ENCODE measurements around the gene SLC26A6.

SLC26A6 gene

GRCh38 chr3:48635222-48636021 lies at the start of gene SLC26A6:
SLC26A6 (minus strand) TSS chr3:48635461; CDS start chr3:48635393, 68 bp downstream.
- DNase-seq (ENCODE audit: low spot score), result peak; percentile 94

DNA sequence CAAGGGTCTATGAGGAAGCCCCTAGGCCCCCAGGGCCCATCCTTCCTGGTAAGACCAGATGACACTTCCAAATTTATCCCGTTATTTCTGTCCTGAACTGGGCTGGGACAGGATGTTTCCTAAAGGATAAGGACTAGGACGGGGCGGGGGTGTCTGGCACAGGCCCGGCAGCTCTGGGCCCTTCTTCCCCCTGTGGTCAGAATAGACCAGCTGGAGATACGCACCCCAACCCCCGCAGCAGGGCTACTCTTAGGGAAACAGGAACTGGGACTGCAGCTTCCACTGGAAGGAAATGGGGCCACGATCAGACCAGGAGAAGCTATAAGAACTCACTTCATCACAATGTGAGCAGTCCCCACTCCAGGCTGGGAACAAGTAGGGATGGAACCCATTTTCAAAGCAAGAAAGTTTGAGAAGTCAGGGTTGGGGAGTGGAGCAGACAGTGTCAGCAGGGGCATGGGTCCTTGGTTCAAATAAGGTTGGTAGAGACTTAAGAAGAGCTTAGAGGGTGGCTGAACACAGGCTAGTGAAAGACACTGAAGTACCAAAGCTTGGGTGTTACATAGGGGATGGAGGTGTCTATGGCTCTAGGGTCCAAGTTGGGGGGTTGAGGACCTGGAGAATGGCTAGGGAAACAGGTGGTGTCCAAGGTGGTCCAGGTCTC lies 49.4 kb upstream of the SLC26A6 start:
- no peak for DNase-seq (ENCODE audit: low spot score)

DNA sequence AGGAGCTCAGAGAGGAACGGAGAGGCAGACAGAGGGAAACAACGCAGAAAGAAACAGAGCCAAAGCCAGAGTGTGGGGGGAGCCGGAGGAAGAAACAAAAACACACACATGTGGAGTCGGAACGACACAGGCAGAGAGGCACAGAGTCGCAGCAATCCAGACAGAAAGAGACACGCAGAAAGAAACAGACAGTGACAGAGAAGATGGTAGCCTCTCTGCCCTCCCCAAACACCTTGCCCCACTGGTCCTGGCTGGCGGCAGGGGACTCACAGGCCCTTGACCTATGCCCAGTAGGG lies 48.7 kb upstream of the SLC26A6 start:
- no peak for DNase-seq (ENCODE audit: low spot score)

DNA sequence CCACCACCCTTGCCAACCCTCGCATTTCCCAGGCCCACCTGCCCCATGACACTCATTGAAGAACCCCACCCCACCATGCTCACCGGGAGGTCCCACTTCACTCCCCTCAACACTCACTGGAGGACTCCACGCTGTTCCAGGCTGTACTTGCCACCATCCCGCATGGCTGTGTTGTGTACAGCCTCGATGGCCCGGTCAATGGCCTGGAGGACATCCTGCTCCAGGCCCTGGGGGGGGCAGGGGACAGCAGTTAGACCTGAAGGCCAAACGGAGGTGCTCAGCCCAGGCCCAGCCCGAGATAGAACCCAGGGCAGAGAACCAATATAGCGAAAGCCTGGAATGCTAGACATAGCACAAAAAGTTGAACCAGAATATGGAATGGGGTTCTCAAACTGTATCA lies 47.5 kb upstream of the SLC26A6 start:
- no peak for DNase-seq (ENCODE audit: low spot score)

DNA sequence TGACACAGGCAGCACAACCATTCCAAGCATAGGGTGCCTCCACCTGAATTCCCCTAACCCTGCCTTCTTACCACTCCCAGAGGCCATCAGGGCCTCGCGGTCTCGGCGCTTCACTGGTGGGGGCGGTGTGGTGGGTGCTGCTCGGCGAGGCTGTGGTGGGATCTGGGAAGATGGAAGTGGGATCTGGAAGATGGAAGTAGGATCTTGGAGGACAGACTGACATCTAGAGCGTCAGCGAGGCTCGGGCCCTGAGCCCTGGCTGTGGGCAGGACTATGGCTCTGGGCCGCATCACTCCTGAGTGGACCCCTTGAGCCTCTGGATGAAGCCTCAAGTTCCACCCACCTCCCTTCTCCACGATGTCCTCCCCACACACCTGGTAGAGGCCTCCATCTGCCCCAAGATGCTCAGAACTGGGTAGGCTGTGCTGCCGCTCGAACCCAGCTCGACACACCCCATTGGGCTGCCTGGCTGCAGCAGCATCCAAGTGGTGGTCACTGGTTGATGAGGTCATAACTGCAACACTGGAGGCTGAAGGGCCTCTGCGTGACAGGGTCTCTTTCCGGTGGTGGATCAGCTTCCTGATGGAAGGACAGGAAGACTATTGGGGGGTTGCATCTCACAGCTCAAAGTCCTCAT lies 46.8 kb upstream of the SLC26A6 start:
- no peak for DNase-seq (ENCODE audit: low spot score)

DNA sequence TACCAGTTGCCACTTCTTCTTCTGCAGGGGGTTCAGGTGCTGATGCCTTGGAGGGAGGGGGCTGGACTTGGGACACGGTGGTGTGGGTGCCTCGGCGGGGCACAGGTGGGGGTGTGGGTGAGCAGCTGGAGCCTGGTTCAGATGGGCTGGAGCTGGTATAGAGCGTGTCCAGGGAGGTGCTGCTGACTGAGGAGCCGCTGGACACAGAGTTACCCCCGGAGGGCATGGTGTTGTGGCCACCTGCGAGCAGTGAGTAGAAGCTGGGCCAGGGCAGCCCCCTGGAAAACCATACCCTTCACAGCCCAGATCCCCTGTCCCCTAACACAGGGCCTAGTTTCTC lies 46.2 kb upstream of the SLC26A6 start:
- no peak for DNase-seq (ENCODE audit: low spot score)

DNA sequence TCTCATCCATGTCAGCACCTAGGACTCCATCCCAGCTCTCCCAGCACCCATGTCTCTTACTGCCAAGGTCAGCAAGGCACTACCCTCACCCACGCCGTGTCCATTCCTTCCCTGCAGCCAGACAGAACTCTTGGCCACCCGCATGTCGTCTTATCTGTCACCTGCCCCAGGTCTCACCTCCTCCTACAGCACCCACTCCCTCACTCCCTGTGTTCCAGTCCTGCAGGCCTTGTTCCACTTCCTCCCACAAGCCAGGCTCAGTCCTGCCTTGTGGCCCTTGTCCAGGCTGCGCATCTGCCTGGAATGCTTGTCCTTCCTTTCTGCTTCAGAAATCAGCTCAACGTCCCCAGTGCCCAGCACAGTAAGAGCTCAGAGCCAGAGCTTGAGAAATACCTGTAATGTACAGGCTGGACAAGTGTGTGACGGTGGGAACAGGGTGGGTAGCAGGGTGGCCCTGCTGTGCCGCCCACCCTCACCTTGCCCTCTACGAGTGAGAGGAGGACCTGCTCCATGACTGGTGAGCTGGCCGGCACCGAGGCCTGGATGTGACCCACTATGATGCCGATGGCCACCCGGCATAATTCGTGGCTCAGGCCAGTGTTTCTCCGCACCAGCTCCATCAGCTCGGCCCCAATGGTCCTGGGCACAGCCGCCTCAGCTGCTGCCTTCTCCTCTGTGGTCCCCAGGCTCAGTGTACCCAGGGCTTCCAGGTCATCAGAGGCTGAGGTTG lies 45.7 kb upstream of the SLC26A6 start:
- no peak for DNase-seq (ENCODE audit: low spot score)

GRCh38 chr3:48679411-48680391 lies 44.4 kb upstream of the SLC26A6 start:
- no peak for DNase-seq (ENCODE audit: low spot score)

DNA sequence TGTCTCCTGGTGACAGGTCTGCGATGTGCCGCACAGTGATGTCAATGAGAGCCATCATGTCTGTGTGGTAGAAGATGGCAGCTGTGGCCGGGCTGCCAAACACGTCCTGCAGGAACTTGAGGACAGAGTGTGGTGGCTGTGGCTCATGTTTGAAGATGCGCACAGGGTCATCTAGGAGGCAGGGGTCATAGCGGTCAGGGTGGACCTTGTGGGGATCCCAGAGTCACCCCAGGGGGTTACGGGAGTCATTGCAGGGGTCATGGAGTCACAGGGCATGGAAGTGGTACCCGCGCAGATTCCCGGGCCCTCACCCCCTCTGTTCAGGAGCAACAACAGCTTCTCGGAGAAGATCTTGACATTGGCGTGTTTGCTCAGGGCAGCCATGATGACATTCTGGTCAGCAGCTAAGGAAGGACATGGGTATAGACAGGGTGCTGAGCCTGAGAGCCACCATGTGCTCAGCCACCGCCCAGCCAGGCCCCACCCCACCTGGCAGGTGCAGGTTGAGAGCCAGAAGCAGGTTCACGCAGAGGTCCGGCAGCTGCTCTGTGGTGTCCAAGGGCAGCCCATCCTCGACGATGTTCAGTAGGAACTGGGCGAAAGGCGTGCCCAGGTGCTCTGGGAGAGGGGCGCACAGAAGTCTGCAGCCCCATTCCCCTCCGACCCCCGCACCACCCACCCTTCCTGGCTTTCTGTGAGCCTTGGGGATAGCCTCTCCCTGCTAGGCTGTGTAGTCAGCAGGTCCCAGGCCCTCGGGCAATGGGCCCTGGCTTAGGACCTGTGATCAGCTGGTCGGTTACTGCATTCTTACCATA lies 43.5 kb upstream of the SLC26A6 start:
- no peak for DNase-seq (ENCODE audit: low spot score)

DNA sequence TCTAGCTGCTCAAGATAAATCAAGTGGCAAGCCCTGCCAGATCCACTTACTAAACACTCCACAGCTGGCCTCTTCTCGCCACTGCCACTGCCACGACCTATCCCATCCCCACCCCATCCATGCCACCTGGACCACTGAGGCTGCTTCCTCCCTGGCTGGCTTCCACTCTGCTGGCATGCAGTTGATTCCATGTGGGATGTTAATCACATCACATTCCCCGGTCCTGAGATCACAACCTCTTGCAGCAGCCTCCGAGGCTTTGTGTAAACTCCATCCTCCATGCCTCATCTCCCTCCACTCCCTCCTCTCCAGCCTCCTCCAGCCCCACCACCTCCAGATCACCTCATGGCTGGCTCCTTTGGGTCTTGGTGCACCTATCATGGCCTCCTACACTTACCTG lies 42.8 kb upstream of the SLC26A6 start:
- no peak for DNase-seq (ENCODE audit: low spot score)

GRCh38 chr3:48674505-48674904 lies 39.2 kb upstream of the SLC26A6 start:
- DNase-seq (ENCODE audit: low spot score), result no peak

DNA sequence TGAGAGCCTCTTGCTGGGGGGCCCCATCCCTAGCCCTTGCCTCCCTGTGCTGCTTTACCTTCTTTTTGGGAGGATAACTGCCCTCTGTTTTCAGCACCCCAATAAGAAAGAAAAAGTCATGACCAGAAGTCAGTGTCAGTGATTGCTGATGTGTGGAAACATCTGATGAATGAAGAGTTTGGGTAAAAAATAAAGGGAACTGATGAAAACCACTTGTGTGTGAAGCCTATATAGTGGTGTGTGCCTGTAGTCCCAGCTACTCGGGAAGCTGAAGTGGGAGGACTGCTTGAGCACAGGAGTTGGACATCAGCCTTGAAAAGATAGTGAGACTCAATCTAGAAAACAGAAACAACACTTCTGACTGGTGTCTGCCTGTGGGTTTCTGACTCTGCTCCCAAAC lies 37.3 kb upstream of the SLC26A6 start:
- DNase-seq (ENCODE audit: low spot score), result no peak

DNA sequence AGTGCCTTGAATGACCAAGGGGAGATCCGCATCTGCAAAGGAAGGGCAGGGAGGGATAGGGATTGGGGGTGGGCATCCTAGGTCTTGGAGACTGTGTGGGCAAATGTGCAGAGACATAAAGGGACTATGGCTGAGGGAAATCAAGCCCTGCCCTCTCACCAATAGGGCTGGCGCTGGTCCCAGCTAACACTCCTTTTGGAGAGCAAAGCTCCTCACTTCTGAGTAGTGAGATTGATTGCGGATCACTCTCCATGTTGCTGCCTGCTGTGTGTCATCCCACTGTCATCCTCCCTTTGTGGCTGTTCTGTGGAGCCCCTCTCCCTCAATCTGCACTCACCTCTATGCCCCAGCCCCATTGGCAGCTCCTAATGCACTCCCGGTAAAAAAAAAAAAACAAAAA lies 29.7 kb upstream of the SLC26A6 start:
- DNase-seq (ENCODE audit: low spot score), result no peak

DNA sequence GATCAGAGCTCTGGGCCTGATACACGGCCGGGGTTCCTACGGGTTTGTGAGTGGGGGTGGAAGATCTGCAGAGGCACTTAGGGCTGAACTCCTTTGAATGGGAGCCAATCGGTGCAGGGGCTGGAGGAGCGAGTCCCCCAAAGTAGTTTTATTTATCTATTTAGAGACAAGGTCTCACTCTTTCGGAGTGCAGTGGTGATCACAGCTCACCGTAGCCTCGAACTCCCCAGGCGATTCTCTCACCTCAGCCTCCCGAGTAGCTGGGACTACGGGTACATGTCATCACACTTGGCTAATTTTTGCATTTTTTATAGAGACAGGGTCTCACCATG lies 29.0 kb upstream of the SLC26A6 start:
- no peak for DNase-seq (ENCODE audit: low spot score)

GRCh38 chr3:48663489-48664312 lies 28.4 kb upstream of the SLC26A6 start:
- DNase-seq (ENCODE audit: low spot score), result peak; percentile 95

DNA sequence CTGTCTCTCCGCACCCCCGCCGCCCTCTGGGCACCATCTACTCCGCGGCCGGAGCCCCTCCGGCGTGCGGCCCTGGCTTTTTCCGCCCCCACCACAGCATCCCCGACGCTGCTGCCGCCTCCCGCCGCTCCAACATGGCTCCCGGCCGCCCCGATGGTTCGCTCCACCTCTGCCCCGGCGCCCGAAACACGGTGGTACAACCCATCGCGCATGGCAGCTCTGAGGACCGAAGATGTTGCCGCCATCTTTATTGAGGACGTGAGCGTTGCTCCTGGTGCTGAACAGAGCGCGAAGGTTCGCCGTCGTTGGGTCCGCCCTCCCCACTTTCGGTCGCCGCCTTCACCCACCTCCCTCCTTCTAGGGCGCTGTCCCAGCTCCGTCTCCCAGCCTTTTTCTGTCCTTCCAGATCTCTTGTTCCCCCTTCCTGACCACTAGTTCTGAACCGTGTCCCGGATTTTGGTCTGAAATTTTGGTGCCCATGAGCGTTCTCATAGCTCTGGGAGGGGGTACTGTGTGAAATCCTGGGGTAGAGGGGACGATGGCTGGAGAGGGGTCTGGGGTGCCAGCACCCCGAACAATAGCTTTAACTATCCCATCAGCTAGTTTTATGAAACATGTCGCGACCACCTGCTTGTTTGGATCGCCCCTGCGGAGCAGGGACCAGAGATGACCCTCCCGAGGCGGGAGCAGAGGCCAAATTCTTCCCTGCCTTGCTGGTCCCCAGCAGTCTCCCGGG lies 27.7 kb upstream of the SLC26A6 start, which contains the start of gene CELSR3:
Gene CELSR3, minus strand, starts transcription at position 134 of the 736 bp plus-strand sequence. CDS start 252 bp downstream, outside the sequence.
- no peak for DNase-seq (ENCODE audit: low spot score)

- DNase-seq (ENCODE audit: low spot score), result no peak
These were observed 27.0 kb upstream of the SLC26A6 start for GRCh38 chr3:48662145-48662752.

DNA sequence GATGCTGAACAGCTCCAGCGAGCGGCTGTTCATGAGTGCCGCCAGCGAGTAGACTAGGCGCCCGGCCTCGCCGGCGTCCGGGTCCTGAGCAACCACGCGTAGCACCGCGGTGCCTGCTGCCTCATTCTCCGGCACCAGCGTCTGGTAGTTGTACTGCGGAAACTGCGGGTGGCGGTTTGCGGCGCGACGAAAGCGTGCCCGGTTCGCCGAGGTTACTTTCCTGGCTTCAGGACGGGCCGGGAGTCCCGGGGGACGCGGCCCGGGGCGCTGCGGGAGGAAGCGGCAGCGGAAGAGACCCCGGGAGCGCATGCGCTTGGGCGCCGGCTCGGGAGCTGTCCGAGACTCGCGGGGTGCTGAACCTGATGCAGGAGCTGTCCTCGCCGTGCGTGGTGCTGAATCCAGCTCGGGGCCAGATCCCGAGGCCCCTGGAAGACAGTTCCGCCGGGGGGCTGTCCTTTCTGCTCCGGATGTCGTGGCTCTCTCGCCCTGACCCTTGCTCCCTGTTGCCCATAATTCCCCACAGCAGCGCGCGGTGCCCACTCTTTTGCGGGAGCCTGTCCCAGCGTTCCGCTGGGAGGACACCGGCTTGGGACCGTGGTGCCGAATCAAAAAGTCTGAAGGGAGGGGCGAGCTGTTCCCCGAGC lies 26.4 kb upstream of the SLC26A6 start:
- DNase-seq (ENCODE audit: low spot score), result no peak

Data from kidney capillary endothelial cell (primary cell).